Measurements from ENCODE around the gene DDC.
"Not testable (repeated sequence)": the region's sequence is repeated elsewhere in the genome, so short reads cannot be mapped to it uniquely, and the experiment has no call there.

Gene DDC

GRCh38 chr7:50552921-50553320 lies 12.3 kb downstream of the DDC start:
- no peak for DNase-seq

- no peak for DNase-seq
Measured at GRCh38 chr7:50552139-50552538, 13.1 kb downstream of the DDC start.

- DNase-seq = not testable (repeated sequence)
Measured at GRCh38 chr7:50545613-50546012, 19.6 kb downstream of the DDC start.

GRCh38 chr7:50544992-50545391 lies 20.2 kb downstream of the DDC start:
- no peak for DNase-seq

GRCh38 chr7:50543776-50544442 lies 21.3 kb downstream of the DDC start:
- DNase-seq = no peak

- no peak for DNase-seq
Measured at GRCh38 chr7:50542132-50542531, 23.1 kb downstream of the DDC start.

GRCh38 chr7:50540785-50541579 lies 24.2 kb downstream of the DDC start:
- no peak for DNase-seq

- DNase-seq = no peak
Measured at GRCh38 chr7:50539725-50540124, 25.5 kb downstream of the DDC start.

GRCh38 chr7:50538478-50538877 lies 26.7 kb downstream of the DDC start:
- no peak for DNase-seq

- DNase-seq = no peak
Measured at GRCh38 chr7:50537417-50537816, 27.8 kb downstream of the DDC start.

GRCh38 chr7:50535291-50535711 lies 29.9 kb downstream of the DDC start:
- not testable (repeated sequence) for DNase-seq

- peak; percentile 76 for DNase-seq
Measured at GRCh38 chr7:50534690-50535290, 30.4 kb downstream of the DDC start.

GRCh38 chr7:50533866-50534265 lies 31.3 kb downstream of the DDC start:
- no peak for DNase-seq

GRCh38 chr7:50531928-50532327 lies 33.3 kb downstream of the DDC start:
- peak; percentile 16 for DNase-seq

GRCh38 chr7:50531401-50531911 lies 33.7 kb downstream of the DDC start:
- peak; percentile 77 for DNase-seq

- DNase-seq = peak; percentile 64
Measured at GRCh38 chr7:50530766-50531165, 34.4 kb downstream of the DDC start.

GRCh38 chr7:50529093-50529862 lies 35.9 kb downstream of the DDC start:
- no peak for DNase-seq

- no peak for DNase-seq
Measured at GRCh38 chr7:50528266-50529092, 36.7 kb downstream of the DDC start.

- not testable (repeated sequence) for DNase-seq
Measured at GRCh38 chr7:50519350-50519749, 45.9 kb downstream of the DDC start.

GRCh38 chr7:50513166-50513871 lies 51.9 kb downstream of the DDC start:
- DNase-seq = no peak

GRCh38 chr7:50512384-50512783 lies 52.8 kb downstream of the DDC start:
- DNase-seq = no peak
